HG02642 (cell line): ENCODE data around the gene SLC15A1.

Experiments
- ATAC-seq: cut with Tn5 transposase; IDR thresholded peaks from one replicate; pipeline ENCODE4 v1.9.1; 2021; ENCODE audit warnings: mild to moderate bottlenecking; ENCODE audit not compliant: unreplicated experiment, poor library complexity

SLC15A1 gene

GRCh38 chr13:98707281-98707999, 45.0 kb downstream of the SLC15A1 start:
- ATAC-seq: peak; percentile 56

GRCh38 chr13:98706446-98707110, 45.9 kb downstream of the SLC15A1 start:
- ATAC-seq: peak; percentile 49

DNA sequence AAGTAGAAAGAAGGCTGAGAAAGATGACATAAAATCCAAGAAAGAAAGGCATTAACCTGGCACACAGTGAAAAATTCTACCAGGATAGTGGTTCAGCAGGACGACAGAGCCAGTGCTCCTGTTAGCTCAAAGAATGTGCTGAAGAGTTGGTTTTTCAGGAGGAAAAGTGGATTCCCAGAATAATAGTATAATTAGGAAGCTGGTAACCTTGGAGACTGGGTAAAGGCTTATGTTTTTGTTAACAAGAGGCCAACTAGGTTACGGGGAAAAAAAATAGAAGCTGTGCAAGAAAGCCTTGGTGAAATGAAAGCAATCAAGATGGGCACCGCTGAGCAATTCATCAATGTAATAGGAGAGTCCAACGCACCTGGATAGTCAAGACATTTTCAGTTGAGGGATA, 54.7 kb downstream of the SLC15A1 start:
- no peak for ATAC-seq

- no peak for ATAC-seq
Observed at GRCh38 chr13:98693756-98694155, 58.7 kb downstream of the SLC15A1 start.

GRCh38 chr13:98691360-98691759, 61.1 kb downstream of the SLC15A1 start:
- ATAC-seq: no peak

DNA sequence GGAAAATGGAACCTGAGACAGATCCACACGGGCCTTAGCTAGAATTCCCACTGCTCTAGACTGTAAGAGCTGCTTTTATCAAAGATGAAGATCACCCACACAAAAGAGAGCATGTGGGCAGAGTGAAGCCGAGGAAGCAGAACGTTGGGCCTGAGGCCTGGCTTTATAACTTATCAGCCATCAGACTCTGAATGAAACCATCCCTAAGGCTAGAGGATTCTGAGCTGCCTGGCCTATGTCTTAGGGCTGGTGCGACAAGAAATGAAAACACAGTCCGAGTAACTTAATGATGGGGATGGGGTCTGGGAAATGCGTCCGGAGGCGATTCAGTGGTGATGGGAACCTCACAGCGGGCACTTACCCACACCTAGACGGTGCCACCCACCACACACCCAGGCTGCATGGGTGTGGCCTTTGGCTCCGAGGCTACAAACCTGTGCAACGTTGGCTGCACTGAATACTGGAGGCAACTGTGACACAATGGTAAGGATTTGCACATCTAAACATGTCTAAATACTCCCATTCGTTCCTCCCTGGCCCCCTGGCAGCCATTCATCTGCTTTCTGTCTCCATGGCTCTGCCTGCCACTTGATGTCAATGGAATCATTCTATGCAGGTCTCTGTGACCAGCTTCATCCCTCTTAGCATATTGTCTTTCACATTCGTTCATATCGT, 62.0 kb downstream of the SLC15A1 start:
- no peak for ATAC-seq

GRCh38 chr13:98689347-98689968, 63.0 kb downstream of the SLC15A1 start:
- no peak for ATAC-seq

DNA sequence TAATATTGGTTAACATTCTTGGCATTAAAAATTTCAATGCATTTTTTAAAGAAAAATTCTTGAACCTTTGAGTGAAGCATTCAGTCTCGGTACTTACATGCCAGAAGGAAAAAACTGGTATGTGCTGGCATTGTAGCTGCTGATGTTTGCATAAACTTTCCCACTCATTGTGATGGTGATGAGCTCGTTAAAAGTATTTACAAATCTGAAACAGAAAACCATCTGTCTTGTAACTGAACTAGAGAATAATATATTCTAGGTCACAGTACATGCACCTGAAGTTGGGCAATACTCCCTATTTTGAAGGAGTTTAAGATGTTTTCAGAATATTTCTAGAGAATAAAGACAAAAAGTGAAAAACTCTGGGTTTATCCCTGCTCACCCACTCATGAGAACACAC, 64.1 kb downstream of the SLC15A1 start:
- ATAC-seq: no peak

DNA sequence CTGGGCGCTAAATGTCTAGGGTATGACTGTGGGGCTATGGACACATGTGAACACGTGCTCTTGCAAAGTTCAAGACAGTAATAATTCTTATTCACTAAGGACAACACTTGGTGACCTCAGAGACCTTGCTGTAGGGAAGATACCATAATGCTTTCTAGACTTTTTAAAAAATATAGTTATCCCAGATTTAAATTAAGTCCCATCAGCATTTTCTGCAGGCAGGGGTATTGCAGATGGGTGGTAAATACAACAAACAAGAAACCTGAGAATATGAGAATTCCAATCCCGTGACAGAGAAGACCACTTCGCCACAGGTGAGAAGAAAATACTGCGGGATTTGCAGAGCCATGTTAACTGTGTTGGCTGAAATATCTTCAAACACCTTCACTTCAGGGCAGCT, 65.2 kb downstream of the SLC15A1 start:
- no peak for ATAC-seq

GRCh38 chr13:98686270-98686669, 66.2 kb downstream of the SLC15A1 start:
- ATAC-seq: no peak

GRCh38 chr13:98685146-98685545, 67.3 kb downstream of the SLC15A1 start:
- no peak for ATAC-seq

GRCh38 chr13:98681049-98681448, 71.4 kb downstream of the SLC15A1 start:
- ATAC-seq: no peak

DNA sequence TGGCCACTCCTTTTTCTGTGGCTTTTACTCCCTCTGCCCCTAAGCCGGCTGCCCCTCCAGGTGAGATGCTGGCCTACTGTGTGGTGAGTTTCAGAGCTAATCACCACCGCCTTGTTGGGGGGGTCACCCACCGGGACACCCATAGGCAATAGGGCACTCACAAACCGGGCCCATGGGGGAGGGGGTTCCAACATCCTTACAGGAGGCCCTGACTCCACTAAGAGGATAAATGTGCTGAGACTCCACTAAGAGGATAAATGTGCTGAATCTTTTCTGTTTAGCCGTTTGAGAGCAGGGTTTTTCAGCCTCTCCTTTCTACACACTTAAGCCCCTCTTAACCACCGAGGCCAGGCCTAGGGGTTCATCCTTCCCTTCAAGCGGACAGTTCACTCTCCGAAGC, 73.7 kb downstream of the SLC15A1 start:
- no peak for ATAC-seq

GRCh38 chr13:98677398-98677797, 75.1 kb downstream of the SLC15A1 start:
- no peak for ATAC-seq

- no peak for ATAC-seq
Observed at GRCh38 chr13:98676239-98676638, 76.2 kb downstream of the SLC15A1 start.

GRCh38 chr13:98675837-98676236, 76.6 kb downstream of the SLC15A1 start:
- no peak for ATAC-seq

DNA sequence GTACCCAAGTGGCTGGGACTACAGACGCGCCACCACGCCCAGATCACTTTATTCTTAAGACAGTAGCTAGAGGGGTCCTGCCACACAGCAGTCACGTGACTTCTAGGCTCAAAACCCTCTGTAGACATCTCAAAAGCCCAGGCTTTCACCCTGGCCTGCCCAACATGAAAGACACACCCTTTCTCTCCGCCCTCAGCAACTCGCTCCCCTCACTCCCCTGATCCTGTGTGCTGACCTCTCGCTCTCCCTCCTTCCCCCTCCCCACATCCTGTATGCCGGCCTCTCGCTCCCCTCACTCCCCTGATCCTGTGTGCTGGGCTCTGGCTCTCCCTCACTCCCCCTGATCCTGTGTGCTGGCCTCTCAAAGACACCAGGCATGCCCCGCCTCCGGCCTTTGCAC, 77.4 kb downstream of the SLC15A1 start:
- no peak for ATAC-seq

GRCh38 chr13:98672947-98673613, 79.4 kb downstream of the SLC15A1 start:
- peak; percentile 66 for ATAC-seq

GRCh38 chr13:98668155-98668554, 84.3 kb downstream of the SLC15A1 start:
- no peak for ATAC-seq

DNA sequence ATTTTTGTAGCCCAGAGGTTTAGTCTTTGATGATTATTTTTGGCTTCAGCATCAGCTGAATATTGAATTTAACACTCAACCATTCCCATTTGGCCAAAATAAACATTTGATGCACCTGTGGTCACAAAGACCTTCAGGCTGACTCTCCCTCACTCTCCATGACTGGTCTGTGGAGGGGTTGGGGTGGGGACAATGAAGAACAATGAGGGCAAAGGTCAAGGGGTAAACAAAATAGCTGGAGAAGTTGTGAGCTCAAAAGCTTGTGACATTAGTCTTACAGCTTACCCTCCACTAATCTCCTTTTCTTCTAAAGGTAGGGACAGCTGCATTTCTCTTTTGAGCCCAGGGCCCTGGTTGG, 86.9 kb downstream of the SLC15A1 start:
- no peak for ATAC-seq
